Measurements from ENCODE around the gene MPPED2.

DNA sequence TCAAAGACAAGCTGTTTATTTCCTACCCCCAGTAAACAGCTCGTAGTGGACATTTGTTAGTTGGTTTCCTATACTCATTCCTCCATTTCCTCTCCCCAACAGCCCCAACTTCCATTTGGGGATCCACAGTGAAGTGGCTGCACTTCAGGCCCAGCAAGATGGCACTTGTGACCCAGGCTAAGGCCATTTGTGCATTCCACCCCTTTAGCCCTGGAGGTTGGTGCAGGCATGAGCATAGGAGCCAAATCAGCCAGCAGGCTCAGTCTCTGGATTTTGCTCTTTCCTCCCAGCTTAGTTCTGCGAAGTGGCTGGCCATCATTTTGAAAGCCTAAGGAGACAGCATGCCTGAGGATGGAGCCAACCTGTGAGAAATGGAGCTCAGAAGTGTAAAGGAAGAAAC is 122.9 kb downstream of the MPPED2 start:
- no peak for TF ChIP-seq EP300 (IDR thresholded peaks at IDR 0.05)
- TF ChIP-seq, protein P1, sequence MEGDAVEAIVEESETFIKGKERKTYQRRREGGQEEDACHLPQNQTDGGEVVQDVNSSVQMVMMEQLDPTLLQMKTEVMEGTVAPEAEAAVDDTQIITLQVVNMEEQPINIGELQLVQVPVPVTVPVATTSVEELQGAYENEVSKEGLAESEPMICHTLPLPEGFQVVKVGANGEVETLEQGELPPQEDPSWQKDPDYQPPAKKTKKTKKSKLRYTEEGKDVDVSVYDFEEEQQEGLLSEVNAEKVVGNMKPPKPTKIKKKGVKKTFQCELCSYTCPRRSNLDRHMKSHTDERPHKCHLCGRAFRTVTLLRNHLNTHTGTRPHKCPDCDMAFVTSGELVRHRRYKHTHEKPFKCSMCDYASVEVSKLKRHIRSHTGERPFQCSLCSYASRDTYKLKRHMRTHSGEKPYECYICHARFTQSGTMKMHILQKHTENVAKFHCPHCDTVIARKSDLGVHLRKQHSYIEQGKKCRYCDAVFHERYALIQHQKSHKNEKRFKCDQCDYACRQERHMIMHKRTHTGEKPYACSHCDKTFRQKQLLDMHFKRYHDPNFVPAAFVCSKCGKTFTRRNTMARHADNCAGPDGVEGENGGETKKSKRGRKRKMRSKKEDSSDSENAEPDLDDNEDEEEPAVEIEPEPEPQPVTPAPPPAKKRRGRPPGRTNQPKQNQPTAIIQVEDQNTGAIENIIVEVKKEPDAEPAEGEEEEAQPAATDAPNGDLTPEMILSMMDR (IDR thresholded peaks at IDR 0.05), result no peak
- TF ChIP-seq POLR2A (IDR thresholded peaks at IDR 0.05), result no peak
- no peak for TF ChIP-seq POLR2AphosphoS5 (IDR thresholded peaks at IDR 0.05)

Data from stomach (tissue), 4 donors.